ENCODE results near the gene FKBP5. TPM values are rescaled to one million over a fixed set of nuclear protein-coding genes. Genes with fewer than 3 reads are reported as not detected.

Gene FKBP5
- total and polyA plus RNA-seq, 10 of the 15 experiments (the other 5 are each of a cell fraction or from before 2014, with no cell fraction given) = 29.0 to 123 (median 62.3) TPM

- TF ChIP-seq SPI1 (IDR thresholded peaks at IDR 0.05; ENCODE audit: borderline replicate concordance, insufficient read depth, low read depth, low read length) (no peak), ZNF384 (IDR thresholded peaks at IDR 0.05; ENCODE audit: borderline replicate concordance, low read depth, low read length) (no peak), NFYA (IDR thresholded peaks at IDR 0.05; ENCODE audit: borderline replicate concordance, low read depth, low read length) (no peak), CUX1 (IDR thresholded peaks at IDR 0.05; ENCODE audit: insufficient replicate concordance, low read depth, low read length) (no peak), MYC (IDR thresholded peaks at IDR 0.05; ENCODE audit: insufficient read depth, insufficient read length, insufficient replicate concordance, low read length, severe bottlenecking) (no peak), TCF7 (IDR thresholded peaks at IDR 0.05; ENCODE audit: borderline replicate concordance) (no peak)
Measured at GRCh38 chr6:35706468-35706867, 17.8 kb upstream of the FKBP5 start (continued).

DNA sequence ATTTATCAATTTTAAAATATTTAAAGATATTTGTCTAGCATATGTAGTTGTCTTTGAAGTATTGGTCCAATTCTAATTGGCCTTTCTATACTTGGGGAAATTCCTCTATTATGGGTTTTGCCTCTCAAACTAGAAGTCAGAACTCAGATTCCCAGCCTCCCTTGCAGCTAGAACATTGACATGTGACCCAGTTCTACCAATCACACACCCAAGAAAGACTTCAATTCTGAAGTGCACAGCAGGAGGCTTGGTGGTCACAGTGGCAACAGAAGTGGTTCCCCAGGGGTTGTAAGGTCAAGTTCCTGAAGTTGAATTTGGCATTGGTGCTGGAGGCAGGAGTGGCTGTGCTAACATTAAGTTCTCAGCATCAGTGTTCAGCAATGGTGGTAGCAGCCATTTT lies 14.8 kb upstream of the FKBP5 start:
- no TSS peak for BruUV-seq (replicated peaks)
- Histone ChIP-seq H3K4me1 (ENCODE audit: control insufficient read depth, insufficient read depth, low read length) (no peaks in the 10 kb centered on the region), H4K20me1 (ENCODE audit: control insufficient read depth, insufficient read depth) (no peaks in the 10 kb centered on the region), H3K9me3 (replicated peaks; ENCODE audit: control insufficient read depth, insufficient read depth, low read length) (peaks cover 3% of the 10 kb centered on the region; the same call in 2 of the 3 replicates), H3K9ac (ENCODE audit: control insufficient read depth, insufficient read depth, low read length) (no peak overlapping the region), H3K4me2 (ENCODE audit: control insufficient read depth, insufficient read depth) (no peak overlapping the region), H3K36me3 (ENCODE audit: control insufficient read depth in 2 of 2, insufficient read depth in 2 of 2, low read length in 1 of 2) (no peaks in the 10 kb centered on the region), H2AFZ (ENCODE audit: control insufficient read depth, low read depth, low read length) (peak overlapping the region; percentile 37; the same call in 1 of the 2 replicates), H3K27ac (ENCODE audit: control insufficient read depth, insufficient read depth) (no peak overlapping the region), H3K79me2 (ENCODE audit: control insufficient read depth, insufficient read depth, low read length) (no peaks in the 10 kb centered on the region), H3K27me3 (replicated peaks in 1 of 2; ENCODE audit: control insufficient read depth in 2 of 2, insufficient read depth in 2 of 2, low read length in 1 of 2) (no peaks in the 10 kb centered on the region), H3K4me3 (no peak overlapping the region)
- TF ChIP-seq, protein P1, sequence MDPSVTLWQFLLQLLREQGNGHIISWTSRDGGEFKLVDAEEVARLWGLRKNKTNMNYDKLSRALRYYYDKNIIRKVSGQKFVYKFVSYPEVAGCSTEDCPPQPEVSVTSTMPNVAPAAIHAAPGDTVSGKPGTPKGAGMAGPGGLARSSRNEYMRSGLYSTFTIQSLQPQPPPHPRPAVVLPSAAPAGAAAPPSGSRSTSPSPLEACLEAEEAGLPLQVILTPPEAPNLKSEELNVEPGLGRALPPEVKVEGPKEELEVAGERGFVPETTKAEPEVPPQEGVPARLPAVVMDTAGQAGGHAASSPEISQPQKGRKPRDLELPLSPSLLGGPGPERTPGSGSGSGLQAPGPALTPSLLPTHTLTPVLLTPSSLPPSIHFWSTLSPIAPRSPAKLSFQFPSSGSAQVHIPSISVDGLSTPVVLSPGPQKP (IDR thresholded peaks at IDR 0.05; ENCODE audit: low read depth, low read length) = no peak
- TF ChIP-seq FOS (IDR thresholded peaks at IDR 0.05; ENCODE audit: borderline replicate concordance, extremely low read depth, insufficient read length) = no peak
- no peak for TF ChIP-seq NFIC (IDR thresholded peaks at IDR 0.05; ENCODE audit: low read depth, low read length)
- TF ChIP-seq YY1 (IDR thresholded peaks at IDR 0.05; ENCODE audit: low read depth, low read length) = 0 out of 2 replicates have a peak, but pooled peaks have one; percentile 28
- TF ChIP-seq, protein P2, sequence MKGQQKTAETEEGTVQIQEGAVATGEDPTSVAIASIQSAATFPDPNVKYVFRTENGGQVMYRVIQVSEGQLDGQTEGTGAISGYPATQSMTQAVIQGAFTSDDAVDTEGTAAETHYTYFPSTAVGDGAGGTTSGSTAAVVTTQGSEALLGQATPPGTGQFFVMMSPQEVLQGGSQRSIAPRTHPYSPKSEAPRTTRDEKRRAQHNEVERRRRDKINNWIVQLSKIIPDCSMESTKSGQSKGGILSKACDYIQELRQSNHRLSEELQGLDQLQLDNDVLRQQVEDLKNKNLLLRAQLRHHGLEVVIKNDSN (IDR thresholded peaks at IDR 0.05; ENCODE audit: borderline replicate concordance, extremely low read length, insufficient read depth, low read depth, low read length) = peak; percentile 44
- peak; percentile 81 for TF ChIP-seq NFYB (IDR thresholded peaks at IDR 0.05; ENCODE audit: insufficient read depth, low read depth, low read length)
- peak; percentile 27 for TF ChIP-seq SIX5 (IDR thresholded peaks at IDR 0.05; ENCODE audit: low read depth, low read length, severe bottlenecking)
- DNase-seq (ENCODE audit: low read depth, low spot score) (no peak), ATAC-seq (peak; percentile 56; the same call in 2 of the 3 replicates), FAIRE-seq (no peak)
- intact Hi-C loops (cut with micrococcal nuclease; ENCODE audit: unreplicated experiment) = no loop called here
- ChIA-PET CTCF (interaction anchor here (1.4 kb wide), 1 partner anchor 18 kb away, joined by 4 read pairs; no protein-coding TSS in a partner anchor), POLR2A (no interaction called here), RAD21 (ENCODE audit: unreplicated experiment) (no interaction called here), SMC1A (ENCODE audit: uncharacterized antibody, unreplicated experiment) (no interaction called here)
- in situ Hi-C loops (cut with MboI) = no loop called here

Measured in GM12878 (cell line).